ENCODE measurements around the gene OXSR1.

Gene OXSR1

GRCh38 chr3:38168151-38169026, 3.1 kb downstream of the OXSR1 start:
- H2BK120ac ChIP-seq (ENCODE audit: insufficient read depth, low read length, poor library complexity), result no peak overlapping the region
- H3K79me1 ChIP-seq (ENCODE audit: low read length), result peaks cover 15% of the 10 kb centered on the region
- H4K91ac ChIP-seq (ENCODE audit: low read depth, low read length), result no peak overlapping the region
- H3K27me3 ChIP-seq (ENCODE audit: insufficient read depth, low read length), result no peaks in the 10 kb centered on the region
- no peak overlapping the region for H3K9ac ChIP-seq (ENCODE audit: low read length)
- H3K9me3 ChIP-seq (ENCODE audit: insufficient read depth, low read depth, low read length), result no peaks in the 10 kb centered on the region
- H3K14ac ChIP-seq (ENCODE audit: low read length), result no peak overlapping the region
- H3K23ac ChIP-seq (ENCODE audit: low read length), result no peak overlapping the region
- H2AK5ac ChIP-seq (ENCODE audit: low read length), result no peak overlapping the region
- H4K12ac ChIP-seq (ENCODE audit: low read depth, low read length), result no peak overlapping the region
- peaks cover 26% of the 10 kb centered on the region for H3K79me2 ChIP-seq (ENCODE audit: control insufficient read depth, insufficient read depth, low read length, poor library complexity)
- peaks cover 0 to 4% of the 10 kb centered on the region in 2 experiments for H3K4me1 ChIP-seq (ENCODE audit: control insufficient read depth in 1 of 2, insufficient read depth in 2 of 2, low read length in 2 of 2)
- H2BK5ac ChIP-seq (ENCODE audit: low read depth, low read length, poor library complexity), result no peak overlapping the region
- H4K8ac ChIP-seq (ENCODE audit: low read depth, low read length), result no peak overlapping the region
- H3K4me3 ChIP-seq (ENCODE audit: low read depth, low read length), result no peak overlapping the region
- WGBS (ENCODE audit: extremely low coverage, insufficient coverage, insufficient read length), result no CpG with 5 or more reads among the region's 4 CpGs
- DNase-seq, result peak in 1 of 2 donors; percentile 46
- no peak overlapping the region for H2AFZ ChIP-seq (ENCODE audit: insufficient read depth, low read length, poor library complexity)
- no peak overlapping the region for H3K4ac ChIP-seq (ENCODE audit: low read depth, low read length)
- H3K4me2 ChIP-seq (ENCODE audit: low read length), result no peak overlapping the region
- H3K27ac ChIP-seq (ENCODE audit: low read depth, low read length), result no peak overlapping the region
- no peaks in the 10 kb centered on the region for H3K36me3 ChIP-seq (ENCODE audit: control insufficient read depth in 1 of 2, insufficient read depth in 2 of 2, low read length in 2 of 2)
- H2BK12ac ChIP-seq (ENCODE audit: low read length), result no peak overlapping the region
- H3K18ac ChIP-seq (ENCODE audit: low read length), result no peak overlapping the region

DNA sequence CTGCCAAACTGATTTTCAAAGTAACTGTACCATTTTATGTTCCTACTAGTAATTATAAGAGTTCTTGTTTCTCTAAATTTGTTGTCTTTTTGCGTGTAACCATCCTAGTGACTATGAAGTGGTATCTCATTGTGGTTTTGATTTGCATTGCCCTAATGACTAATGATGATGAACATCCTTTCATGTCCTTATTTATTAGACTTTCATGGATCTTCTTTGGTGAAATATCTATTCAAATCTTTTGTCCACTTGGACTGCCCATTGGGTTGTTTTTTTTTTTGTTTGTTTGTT, 3.6 kb downstream of the OXSR1 start:
- Histone ChIP-seq H3K9me3 (ENCODE audit: insufficient read depth, low read depth, low read length) (no peaks in the 10 kb centered on the region), H4K91ac (ENCODE audit: low read depth, low read length) (no peak overlapping the region), H2BK120ac (ENCODE audit: insufficient read depth, low read length, poor library complexity) (no peak overlapping the region), H3K9ac (ENCODE audit: low read length) (no peak overlapping the region), H3K36me3 (ENCODE audit: control insufficient read depth in 1 of 2, insufficient read depth in 2 of 2, low read length in 2 of 2) (no peaks in the 10 kb centered on the region), H3K79me2 (ENCODE audit: control insufficient read depth, insufficient read depth, low read length, poor library complexity) (peaks cover 26% of the 10 kb centered on the region), H3K14ac (ENCODE audit: low read length) (no peak overlapping the region), H3K27me3 (ENCODE audit: insufficient read depth, low read length) (no peaks in the 10 kb centered on the region), H3K18ac (ENCODE audit: low read length) (no peak overlapping the region), H4K12ac (ENCODE audit: low read depth, low read length) (no peak overlapping the region), H2BK5ac (ENCODE audit: low read depth, low read length, poor library complexity) (no peak overlapping the region), H3K4me1 (ENCODE audit: control insufficient read depth in 1 of 2, insufficient read depth in 2 of 2, low read length in 2 of 2) (peaks cover 0 to 4% of the 10 kb centered on the region in 2 experiments), H2AFZ (ENCODE audit: insufficient read depth, low read length, poor library complexity) (no peak overlapping the region), H3K23ac (ENCODE audit: low read length) (no peak overlapping the region), H3K4me3 (ENCODE audit: low read depth, low read length) (no peak overlapping the region), H3K4ac (ENCODE audit: low read depth, low read length) (no peak overlapping the region), H3K79me1 (ENCODE audit: low read length) (peaks cover 15% of the 10 kb centered on the region), H4K8ac (ENCODE audit: low read depth, low read length) (no peak overlapping the region), H3K27ac (ENCODE audit: low read depth, low read length) (no peak overlapping the region), H2AK5ac (ENCODE audit: low read length) (no peak overlapping the region), H3K4me2 (ENCODE audit: low read length) (no peak overlapping the region), H2BK12ac (ENCODE audit: low read length) (no peak overlapping the region)
- DNase-seq, result no peak
- WGBS (ENCODE audit: extremely low coverage, insufficient coverage, insufficient read length), result no CpG with 5 or more reads among the region's 1 CpG

DNA sequence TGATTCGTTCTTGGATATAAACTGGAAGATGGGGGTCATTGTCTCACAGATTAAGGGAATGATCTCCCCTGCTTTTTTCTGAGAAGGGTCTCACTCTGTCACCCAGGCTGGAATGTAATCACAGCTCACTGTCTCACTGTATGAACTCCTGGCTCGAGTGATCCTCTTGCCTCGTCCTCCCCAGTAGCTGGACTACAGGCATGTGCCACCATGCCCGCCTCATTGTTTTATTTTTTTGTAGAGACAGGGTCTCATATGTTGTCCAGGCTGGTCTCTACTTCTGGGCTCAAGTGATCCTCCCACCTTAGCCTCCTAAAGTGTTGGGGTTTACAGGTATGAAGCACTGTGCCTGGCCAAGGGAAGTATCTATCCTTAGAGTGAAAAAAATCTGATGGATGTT, 5.4 kb downstream of the OXSR1 start:
- Histone ChIP-seq H2AFZ (ENCODE audit: insufficient read depth, low read length, poor library complexity) (no peak overlapping the region), H3K9ac (ENCODE audit: low read length) (no peak overlapping the region), H4K12ac (ENCODE audit: low read depth, low read length) (no peak overlapping the region), H3K27me3 (ENCODE audit: insufficient read depth, low read length) (no peaks in the 10 kb centered on the region), H2BK5ac (ENCODE audit: low read depth, low read length, poor library complexity) (no peak overlapping the region), H3K4ac (ENCODE audit: low read depth, low read length) (peak overlapping the region; percentile 89), H3K23ac (ENCODE audit: low read length) (no peak overlapping the region), H3K18ac (ENCODE audit: low read length) (no peak overlapping the region), H3K36me3 (ENCODE audit: control insufficient read depth in 1 of 2, insufficient read depth in 2 of 2, low read length in 2 of 2) (no peaks in the 10 kb centered on the region), H4K91ac (ENCODE audit: low read depth, low read length) (no peak overlapping the region), H4K8ac (ENCODE audit: low read depth, low read length) (no peak overlapping the region), H3K4me2 (ENCODE audit: low read length) (no peak overlapping the region), H3K14ac (ENCODE audit: low read length) (no peak overlapping the region), H3K4me1 (ENCODE audit: control insufficient read depth in 1 of 2, insufficient read depth in 2 of 2, low read length in 2 of 2) (peaks cover 0 to 4% of the 10 kb centered on the region in 2 experiments), H2BK120ac (ENCODE audit: insufficient read depth, low read length, poor library complexity) (no peak overlapping the region), H3K9me3 (ENCODE audit: insufficient read depth, low read depth, low read length) (no peaks in the 10 kb centered on the region), H3K79me1 (ENCODE audit: low read length) (peaks cover 5% of the 10 kb centered on the region), H3K27ac (ENCODE audit: low read depth, low read length) (no peak overlapping the region), H3K4me3 (ENCODE audit: low read depth, low read length) (no peak overlapping the region), H3K79me2 (ENCODE audit: control insufficient read depth, insufficient read depth, low read length, poor library complexity) (peaks cover 21% of the 10 kb centered on the region), H2BK12ac (ENCODE audit: low read length) (peak overlapping the region; percentile 12), H2AK5ac (ENCODE audit: low read length) (no peak overlapping the region)
- DNase-seq, result no peak
- WGBS (ENCODE audit: extremely low coverage, insufficient coverage, insufficient read length), result no CpG with 5 or more reads among the region's 4 CpGs

DNA sequence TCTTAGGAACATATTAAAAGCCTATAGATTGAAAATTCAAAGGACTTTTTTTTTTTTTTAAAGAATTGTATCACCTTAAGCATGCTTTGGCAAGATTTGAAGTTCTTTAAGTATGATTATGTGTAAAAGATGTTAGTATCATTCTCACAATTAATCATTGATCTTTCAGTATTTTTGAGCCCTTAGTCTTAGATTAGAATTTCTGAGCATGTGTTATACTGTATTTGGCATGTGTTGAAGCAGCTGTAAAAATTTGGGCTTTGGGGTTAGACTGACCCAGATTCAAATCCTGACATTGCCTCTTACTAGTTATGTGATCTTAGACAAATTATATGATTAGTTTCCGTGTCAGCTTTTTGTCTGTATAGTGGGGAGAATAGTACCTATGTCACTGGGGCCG, 6.3 kb downstream of the OXSR1 start:
- no CpG with 5 or more reads among the region's 2 CpGs for WGBS (ENCODE audit: extremely low coverage, insufficient coverage, insufficient read length)

More for the DNA sequence above, 6.3 kb downstream of the OXSR1 start:
- no peak for DNase-seq
- H3K4me1 ChIP-seq (ENCODE audit: control insufficient read depth in 1 of 2, insufficient read depth in 2 of 2, low read length in 2 of 2), result peaks cover 0 to 4% of the 10 kb centered on the region in 2 experiments
- H3K4ac ChIP-seq (ENCODE audit: low read depth, low read length), result no peak overlapping the region
- H3K4me2 ChIP-seq (ENCODE audit: low read length), result no peak overlapping the region
- H2BK12ac ChIP-seq (ENCODE audit: low read length), result no peak overlapping the region
- H3K27ac ChIP-seq (ENCODE audit: low read depth, low read length), result no peak overlapping the region
- H3K23ac ChIP-seq (ENCODE audit: low read length), result no peak overlapping the region
- no peak overlapping the region for H3K14ac ChIP-seq (ENCODE audit: low read length)
- no peaks in the 10 kb centered on the region for H3K27me3 ChIP-seq (ENCODE audit: insufficient read depth, low read length)
- H2BK5ac ChIP-seq (ENCODE audit: low read depth, low read length, poor library complexity), result no peak overlapping the region
- H3K79me2 ChIP-seq (ENCODE audit: control insufficient read depth, insufficient read depth, low read length, poor library complexity), result peaks cover 15% of the 10 kb centered on the region
- no peaks in the 10 kb centered on the region for H3K79me1 ChIP-seq (ENCODE audit: low read length)
- no peak overlapping the region for H3K4me3 ChIP-seq (ENCODE audit: low read depth, low read length)
- H2AK5ac ChIP-seq (ENCODE audit: low read length), result no peak overlapping the region
- H4K91ac ChIP-seq (ENCODE audit: low read depth, low read length), result no peak overlapping the region
- no peak overlapping the region for H3K9ac ChIP-seq (ENCODE audit: low read length)
- H3K36me3 ChIP-seq (ENCODE audit: control insufficient read depth in 1 of 2, insufficient read depth in 2 of 2, low read length in 2 of 2), result no peaks in the 10 kb centered on the region
- no peak overlapping the region for H4K12ac ChIP-seq (ENCODE audit: low read depth, low read length)
- no peak overlapping the region for H2AFZ ChIP-seq (ENCODE audit: insufficient read depth, low read length, poor library complexity)
- no peaks in the 10 kb centered on the region for H3K9me3 ChIP-seq (ENCODE audit: insufficient read depth, low read depth, low read length)
- no peak overlapping the region for H4K8ac ChIP-seq (ENCODE audit: low read depth, low read length)
- no peak overlapping the region for H3K18ac ChIP-seq (ENCODE audit: low read length)
- H2BK120ac ChIP-seq (ENCODE audit: insufficient read depth, low read length, poor library complexity), result no peak overlapping the region

Measured in trophoblast cell (in vitro differentiated cells and primary cell).